ENCODE results near the gene ACOT11. TPM values are rescaled to one million over a fixed set of nuclear protein-coding genes. Genes with fewer than 3 reads are reported as not detected.
A peak's percentile ranks its signal among the peaks of the same experiment; 100 is the strongest.
"Not testable (repeated sequence)": the region's sequence is repeated elsewhere in the genome, so short reads cannot be mapped to it uniquely, and the experiment has no call there.

ACOT11 gene
- total RNA-seq, 1 donor from 2014 or later, result 48.9 TPM

DNA sequence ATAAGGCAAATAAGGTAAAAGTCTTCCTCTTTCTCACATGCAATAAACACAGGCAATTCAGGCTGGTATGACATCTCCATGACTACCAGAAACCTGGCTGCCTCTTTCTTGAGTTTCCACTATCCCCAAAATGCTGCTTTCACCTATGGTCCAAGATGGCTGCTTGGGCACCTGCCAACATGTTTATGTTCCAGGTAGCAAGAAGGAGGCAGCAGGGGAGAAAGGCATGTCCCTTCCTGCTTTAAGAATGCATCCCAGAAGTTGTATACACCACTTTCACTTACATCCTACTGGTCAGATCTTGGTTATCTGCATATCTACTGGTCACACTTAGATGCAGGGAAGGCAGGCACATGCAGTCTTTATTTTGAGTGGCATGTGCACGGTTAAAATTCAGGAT, 19.4 kb upstream of the ACOT11 start:
- ATAC-seq (no peak), DNase-seq (no peak)
- intact Hi-C loops (cut with micrococcal nuclease), result no loop called here

DNA sequence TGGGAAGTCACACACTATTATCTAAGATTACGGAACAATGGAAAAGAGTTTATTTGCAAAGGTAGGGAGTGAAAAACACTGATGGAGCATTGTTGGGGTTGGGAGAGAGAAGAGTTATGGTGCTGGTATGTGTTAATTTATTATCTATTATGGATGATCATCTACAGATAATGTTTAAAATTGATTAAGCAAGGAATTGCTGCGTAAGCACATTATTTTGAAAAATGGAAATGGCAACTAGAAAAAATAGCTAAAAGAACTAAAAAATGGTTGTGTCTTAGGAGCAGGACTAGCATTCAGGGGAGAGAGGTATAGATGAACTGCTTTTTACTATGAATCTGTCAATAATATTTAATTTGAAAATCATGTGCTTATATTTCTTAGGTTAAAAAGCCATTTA, 16.0 kb upstream of the ACOT11 start:
- intact Hi-C loops (cut with micrococcal nuclease), result no loop called here
- ATAC-seq (no peak), DNase-seq (no peak)

DNA sequence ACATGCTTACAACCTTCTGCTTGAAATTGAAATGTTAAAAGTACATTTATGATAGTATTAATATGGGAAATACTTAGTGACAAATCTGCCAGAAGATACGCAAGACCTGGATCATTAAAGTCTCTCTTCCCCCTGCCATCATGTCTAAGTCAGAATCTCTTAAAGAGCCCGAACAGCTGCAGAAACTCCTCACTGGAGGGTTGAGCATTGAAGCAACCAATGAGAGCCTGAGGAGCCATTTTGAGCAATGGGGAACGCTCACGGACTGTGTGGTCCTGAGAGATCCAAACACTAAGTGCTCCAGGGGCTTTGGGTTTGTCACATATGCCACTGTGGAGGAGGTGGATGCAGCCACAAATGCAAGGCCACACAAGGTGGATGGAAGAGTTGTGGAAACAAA, 11.4 kb upstream of the ACOT11 start:
- DNase-seq; intact Hi-C loops (cut with micrococcal nuclease); ATAC-seq: not testable (repeated sequence)

DNA sequence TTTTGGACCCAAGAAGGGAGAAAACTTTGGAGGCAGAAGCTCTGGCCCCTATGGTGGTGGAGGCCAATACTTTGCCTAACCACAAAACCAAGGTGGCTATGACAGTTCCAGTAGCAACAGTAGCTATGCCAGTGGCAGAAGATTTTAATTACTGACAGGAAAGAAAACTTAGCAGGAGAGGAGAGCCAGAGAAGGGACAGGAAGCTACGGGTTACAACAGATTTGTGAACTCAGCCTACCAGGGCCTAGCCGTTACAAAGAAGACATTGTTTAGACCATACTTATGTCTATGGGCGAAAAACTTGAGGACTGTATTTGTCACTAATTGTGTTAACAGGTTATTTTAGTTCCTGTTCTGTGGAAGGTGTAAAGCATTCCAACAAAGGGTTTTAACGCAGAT, 10.4 kb upstream of the ACOT11 start:
- DNase-seq (no peak), ATAC-seq (no peak)
- intact Hi-C loops (cut with micrococcal nuclease), result no loop called here

DNA sequence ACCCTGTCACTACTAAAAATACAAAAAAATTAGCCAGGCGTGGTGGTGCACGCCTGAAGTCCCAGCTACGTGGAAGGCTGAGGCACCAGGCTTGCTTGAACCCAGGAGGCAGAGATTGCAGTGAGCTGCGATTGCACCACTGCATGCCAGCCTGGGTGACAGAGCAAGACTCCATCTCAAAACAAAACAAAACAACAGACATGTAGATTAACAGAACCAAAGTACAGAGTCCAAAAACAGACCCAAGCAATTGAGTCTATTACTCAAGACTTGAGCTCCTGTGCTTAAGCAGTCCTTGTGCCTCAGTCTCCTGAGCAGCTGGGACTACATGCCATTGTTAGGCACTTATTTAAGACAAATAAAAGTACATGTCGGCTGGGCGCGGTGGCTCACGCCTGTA, 9.5 kb upstream of the ACOT11 start:
- ATAC-seq, result no peak
- no peak for DNase-seq
- intact Hi-C loops (cut with micrococcal nuclease), result no loop called here

DNA sequence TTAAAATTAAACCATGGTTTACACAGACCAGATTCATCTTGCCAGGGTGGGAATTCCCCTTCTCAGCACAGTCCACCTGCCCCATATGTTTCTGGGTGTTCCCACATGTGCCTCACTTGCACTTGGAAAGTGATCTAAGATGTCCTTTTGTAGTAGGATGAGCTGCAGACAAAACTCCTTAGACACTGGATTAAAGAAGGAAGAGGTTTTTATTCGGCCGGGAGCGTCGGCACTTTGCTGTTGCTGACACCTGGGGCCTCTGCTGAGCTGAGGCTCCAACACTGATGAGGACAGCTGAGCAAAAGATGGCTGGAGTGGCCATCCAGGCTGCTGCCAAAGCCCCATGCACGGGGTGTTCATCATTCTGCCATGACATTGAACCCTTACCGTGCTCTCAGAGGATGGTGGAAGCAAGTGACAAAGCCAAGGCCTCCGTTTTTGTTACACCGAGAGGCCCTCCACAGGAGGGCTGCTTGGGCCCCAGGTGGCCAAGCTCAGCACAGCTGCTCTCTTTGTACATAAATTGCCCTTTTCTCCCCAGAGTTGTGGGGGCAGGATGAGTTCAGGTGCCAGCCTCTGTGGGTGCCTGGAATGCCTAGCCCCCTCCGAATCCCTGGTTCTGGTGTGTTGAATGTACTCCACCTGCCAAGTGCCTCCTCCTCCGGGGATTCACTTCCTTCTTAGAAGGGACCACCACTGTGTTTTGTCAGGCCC, 7.3 kb upstream of the ACOT11 start:
- intact Hi-C loops (cut with micrococcal nuclease), result no loop called here
- no peak for ATAC-seq
- no peak for DNase-seq

DNA sequence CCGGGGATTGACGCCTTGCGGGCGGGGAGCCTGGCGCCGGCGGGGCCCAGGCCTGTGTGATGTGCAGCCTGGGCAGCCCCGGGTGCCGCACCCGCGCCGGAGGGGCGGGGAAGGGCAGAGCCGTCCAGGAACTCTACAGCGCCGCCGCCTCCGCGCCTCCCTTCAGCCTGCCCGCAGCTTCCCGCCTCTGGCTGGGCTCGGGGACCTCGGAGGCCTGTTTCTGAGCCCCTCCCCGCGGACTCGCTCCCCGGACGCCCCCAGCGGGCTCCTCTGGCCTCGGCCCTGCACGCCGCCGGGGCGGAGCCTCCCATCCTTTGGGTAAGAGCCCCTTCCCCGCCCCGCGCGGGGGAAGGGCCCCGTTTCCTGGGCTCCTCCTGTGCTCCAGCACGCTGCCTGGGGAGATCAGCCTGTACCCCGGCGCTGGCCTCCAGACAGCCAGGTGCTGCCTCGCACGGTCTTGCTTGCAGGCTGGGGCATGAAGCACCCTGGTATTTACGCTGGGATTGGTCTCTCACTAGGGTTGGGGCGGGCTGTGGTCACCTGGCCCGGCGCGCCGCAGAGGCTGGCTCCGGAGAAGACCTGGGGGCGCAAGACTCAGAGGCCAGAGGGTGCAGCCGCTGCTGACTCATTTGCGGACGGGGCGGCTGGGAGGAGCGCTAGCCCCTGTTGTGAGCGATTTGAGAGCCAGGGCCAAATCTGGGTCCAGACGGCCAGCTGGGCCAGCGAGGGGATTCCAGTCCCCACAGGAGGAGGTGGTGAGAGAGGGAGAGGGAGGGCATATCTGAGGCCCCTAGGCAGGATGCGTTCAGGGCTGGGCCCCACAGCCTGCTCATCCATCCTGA, 5.7 kb upstream of the ACOT11 start:
- DNase-seq (peak; percentile 81), ATAC-seq (peak; percentile 91)
- intact Hi-C loops (cut with micrococcal nuclease), result no loop called here

DNA sequence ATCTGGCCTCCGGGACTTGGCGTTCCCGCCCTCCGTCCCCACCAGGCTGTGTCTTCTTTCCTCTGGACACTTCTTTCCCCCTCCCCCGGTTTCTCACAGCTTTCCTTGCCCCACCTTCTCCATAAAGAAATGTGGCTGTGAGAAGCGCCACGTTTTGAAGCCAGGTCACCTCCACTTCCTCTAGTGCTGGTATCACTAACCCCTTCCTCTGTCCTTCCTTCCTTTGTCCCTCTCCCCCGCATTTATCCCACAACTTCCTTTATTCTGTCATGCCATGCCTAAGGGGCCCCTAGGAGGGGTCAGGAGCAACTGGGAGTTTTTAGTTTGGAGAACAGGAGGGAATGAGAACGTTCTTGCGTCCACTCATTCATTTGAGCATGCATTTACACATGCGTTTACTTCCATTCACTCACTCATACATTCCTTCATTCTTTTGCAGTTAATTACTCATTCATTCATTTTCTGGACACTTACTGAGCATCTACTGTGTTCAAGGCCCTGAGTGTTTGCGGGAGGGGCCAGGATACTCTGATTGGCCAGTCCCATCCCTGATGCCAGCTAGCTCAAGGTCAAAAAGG, 5.0 kb upstream of the ACOT11 start:
- ATAC-seq (no peak), DNase-seq (no peak)
- intact Hi-C loops (cut with micrococcal nuclease), result no loop called here

DNA sequence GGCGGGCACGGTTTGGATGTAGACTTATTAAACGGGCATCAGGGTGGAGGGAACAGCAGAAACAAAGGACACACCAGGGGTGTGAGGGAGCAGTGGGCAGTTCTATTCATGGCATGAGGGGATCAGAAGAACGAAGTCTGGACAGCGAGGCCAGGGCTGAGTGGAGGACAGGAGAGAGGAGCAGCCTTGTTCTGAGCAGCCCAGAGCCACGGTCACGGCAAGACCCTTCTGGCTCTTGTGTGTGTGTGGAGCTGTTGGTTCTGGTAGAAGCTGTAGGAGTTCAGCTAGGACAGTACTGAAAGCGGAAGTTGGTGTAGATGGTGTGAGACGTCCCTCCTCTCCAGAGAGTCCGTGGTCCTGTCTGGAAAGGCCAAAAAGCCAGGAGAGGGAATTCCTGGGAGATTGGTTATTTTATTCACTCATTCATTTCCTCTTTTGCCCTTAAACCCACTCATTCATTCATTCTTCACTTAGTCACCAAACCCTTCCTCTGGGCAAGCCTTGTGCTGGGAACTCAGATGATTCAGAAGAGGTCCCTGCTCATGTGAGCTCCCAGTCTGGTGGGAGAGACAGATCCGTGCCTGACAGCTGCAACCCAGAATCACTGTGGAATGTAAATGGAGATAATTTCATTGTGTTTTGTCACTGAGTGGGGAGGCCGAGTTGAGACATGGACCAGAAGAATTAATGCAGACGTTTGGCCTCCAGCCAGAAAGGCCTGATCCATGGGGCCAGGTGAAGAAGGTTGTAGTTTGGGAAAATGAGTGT, 4.1 kb upstream of the ACOT11 start:
- no peak for DNase-seq
- ATAC-seq, result no peak
- intact Hi-C loops (cut with micrococcal nuclease), result no loop called here

DNA sequence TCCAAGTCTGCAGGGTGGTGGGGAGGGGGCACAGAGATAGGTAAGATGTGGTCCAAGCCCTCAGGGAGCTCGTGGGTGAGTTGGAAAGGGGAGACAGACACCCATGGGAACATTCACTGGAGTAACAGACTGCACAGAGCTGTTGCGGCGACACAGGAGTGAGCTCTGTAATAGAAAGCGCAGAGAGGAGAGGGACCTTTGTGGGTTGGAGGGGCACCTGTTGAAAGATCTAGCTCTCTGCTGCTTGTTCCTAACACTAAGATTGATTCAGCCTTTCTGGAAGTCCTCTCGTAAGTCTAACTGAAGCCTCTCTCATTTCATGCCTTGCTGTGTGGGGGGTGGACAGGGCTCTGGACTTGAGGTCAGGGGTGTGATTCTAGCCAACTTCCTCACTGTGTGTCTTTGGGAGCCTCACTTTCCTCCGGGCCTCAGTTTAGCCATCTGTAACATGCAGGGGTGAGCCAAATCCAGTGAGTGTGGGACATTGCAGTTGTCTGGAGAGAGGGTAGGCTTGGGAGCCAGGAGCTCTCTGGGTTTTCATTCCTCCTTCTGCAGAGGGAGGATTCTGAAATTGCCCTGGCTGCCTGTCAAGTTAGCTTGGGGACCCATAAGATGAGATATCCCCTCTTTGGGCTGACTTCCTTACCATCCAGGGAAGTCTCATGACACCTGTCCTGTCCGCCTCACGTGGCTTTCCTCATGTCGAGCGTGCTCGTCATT, 2.0 kb upstream of the ACOT11 start:
- no peak for ATAC-seq
- DNase-seq, result no peak
- intact Hi-C loops (cut with micrococcal nuclease), result no loop called here

DNA sequence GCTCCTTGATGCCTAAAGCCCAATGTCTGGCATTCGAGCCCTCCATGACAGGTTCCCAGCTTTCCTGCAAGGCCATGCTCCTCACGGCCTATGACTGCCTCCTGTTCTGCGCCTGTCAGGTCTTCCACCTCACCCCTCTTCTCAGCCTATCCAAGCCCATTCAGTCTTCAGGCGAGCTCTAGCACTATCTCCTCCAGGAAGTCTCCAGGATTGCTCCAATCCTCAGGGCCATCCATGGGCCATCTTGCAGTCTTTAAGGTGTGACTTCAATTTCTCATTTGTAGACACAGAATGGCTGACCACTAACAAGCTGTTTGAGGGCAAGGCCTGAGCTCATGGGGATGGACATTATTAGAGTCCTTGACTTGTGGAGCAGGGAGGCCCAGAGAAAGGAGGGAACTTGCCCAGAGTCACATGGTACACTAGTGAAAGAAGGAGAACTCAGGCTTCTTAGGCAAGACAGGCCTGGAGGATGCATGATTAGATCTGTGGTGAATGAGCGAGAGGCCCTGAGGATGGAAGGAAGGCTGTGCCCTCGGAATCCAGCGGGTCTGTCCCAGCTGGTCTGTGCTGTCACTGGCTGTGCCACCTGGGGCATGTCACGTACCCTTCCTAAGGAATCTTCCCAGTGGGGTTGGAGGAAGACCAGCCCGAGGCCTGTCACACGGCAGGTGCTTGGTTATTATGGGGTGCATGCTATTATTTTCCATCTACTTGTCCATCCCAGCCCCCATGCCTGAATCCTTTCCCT, 1.2 kb upstream of the ACOT11 start:
- no peak for ATAC-seq
- intact Hi-C loops (cut with micrococcal nuclease), result no loop called here
- no peak for DNase-seq

DNA sequence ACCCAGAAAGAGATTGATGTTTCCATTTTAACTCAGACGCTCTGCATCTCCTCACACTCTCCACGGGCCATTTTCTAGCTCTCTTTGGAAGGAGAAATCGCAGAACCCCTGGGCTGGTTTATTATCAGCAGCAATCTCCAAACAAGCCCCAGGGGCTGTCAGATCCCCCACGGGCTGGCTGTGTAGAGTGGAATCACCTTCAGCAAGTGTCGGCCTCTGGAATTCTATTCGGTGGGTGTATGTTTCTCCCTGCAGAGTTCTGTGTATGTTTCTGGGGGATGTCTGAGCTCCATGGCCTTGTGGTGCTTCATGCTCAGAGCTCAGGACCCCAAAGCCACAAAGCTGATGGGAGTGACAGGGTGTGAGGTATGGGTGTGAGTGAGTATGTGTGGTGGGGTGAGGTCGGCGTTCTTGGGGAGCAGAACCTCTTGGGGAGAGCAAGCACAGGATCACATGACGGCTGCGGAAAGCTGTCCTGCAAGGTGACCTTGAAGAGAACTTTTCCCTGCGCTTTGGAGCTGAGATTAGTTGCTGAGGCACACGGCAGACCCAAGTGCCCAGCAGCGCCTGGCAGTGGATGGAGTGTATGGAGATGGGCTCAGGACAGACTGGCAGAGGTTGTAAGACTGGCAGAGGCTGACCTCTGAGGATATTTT, 489 bp downstream of the ACOT11 start:
- peak; percentile 65 for DNase-seq
- intact Hi-C loops (cut with micrococcal nuclease), result no loop called here
- peak; percentile 61 for ATAC-seq

DNA sequence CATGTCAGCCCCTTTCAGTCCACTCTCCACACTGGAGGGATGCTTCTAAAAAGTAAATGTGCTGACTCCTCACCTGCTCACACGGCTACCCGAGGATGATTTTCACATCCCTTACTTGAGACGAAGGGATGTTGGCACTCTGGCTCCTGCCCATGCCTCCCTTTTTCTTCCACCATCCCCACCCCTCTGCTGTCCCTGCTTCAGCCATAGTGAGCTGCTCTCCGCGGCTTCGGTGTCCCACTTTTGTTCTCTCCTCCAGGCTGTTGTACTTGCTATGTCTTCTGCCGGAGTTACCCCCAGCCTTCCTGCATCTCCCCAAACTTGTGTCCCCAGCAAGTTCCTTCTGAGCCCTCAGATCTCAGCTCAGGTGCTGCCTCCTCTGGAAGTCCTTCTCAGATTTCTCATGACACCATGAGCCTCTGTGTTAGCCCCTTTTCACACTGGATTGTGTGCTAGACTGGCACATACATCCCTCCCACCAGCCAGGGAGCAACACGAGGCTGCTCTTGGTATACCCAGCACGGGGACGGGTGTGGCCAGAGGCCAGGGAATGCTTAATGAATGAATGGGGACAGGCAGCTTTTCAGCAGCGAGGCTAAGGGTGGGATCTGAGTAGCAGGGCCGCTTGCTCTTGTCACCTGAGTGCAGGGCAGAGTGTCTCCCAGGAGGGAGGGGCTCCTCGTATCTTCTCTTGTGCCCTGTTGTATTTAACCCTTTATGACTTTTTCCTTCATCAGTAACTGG, 1.3 kb downstream of the ACOT11 start:
- DNase-seq (peak; percentile 63), ATAC-seq (peak; percentile 5)
- intact Hi-C loops (cut with micrococcal nuclease), result no loop called here

DNA sequence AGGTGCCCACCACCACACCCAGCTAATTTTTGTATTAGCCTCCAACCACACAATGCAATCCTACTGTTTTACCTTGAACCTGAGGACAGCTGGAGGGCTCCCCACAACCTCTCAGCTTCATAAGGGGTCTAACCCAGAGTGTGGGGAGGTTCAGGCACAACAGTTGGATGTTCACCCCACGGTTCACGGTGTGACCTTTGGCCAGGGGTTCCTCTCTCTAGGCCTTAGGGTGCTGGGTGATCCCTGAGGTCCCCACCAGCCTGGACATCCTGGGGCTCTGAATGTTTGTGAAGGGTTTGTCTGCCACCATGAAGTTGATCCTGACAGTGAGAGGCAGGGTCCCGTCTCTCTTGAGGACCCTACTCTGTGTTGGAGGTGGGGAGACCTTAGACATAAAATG, 3.9 kb downstream of the ACOT11 start:
- DNase-seq (no peak), ATAC-seq (no peak)
- intact Hi-C loops (cut with micrococcal nuclease), result no loop called here

DNA sequence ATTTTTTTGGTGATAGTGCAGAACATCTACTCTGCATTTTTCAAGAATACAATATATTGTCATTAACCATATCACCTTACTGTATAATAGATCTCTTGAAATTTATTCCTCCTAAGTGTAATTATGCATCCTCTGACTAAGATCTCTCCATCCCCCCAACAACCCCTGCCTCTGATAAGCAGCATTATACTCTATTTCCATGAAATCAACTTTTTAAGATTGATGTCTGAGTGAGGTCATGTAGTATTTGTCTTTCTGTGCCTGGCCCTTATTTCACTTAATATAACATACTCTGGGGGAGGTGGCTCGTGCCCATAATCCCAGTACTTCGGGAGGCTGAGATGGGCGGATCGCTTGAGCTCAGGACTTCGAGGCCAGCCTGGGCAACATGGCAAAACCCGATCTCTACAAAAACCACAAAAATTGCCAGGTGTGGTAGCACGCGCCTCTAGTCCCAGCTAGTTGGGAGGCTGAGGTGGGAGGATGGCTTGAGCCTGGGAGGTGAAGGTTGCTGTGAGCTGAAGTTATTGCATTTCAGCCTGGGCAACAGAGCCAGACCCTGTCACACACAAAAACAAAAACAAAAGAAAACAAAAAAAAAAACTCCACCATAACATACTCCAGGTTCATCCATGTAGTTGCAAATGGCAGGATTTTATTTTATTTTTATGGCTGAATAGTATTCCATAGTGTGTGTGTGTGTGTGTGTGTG, 5.7 kb downstream of the ACOT11 start:
- no peak for DNase-seq
- intact Hi-C loops (cut with micrococcal nuclease), result no loop called here
- ATAC-seq, result no peak

DNA sequence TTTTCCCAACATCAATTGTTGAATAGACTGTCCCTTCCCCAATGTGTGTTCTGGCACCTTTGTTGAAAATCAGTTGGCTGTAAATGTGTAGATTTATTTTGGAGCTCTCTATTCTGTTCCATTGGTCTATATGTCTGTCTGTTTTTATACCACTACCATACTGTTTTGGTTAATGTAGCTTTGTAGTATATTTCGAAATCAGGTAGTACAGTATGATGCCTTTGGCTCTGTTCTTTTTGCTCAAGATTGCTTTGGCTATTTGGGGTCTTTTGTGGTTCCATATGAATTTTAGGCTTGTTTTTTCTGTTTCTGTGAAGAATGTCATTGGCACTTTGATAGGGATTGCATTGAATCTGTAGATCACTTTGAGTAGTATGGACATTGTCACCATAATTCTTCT, 8.1 kb downstream of the ACOT11 start:
- intact Hi-C loops (cut with micrococcal nuclease), result no loop called here
- ATAC-seq, result no peak
- DNase-seq, result no peak

All from left ventricle myocardium superior (tissue), 1 donor.